ENCODE data around the gene DCHS2.

The DCHS2 gene

DNA sequence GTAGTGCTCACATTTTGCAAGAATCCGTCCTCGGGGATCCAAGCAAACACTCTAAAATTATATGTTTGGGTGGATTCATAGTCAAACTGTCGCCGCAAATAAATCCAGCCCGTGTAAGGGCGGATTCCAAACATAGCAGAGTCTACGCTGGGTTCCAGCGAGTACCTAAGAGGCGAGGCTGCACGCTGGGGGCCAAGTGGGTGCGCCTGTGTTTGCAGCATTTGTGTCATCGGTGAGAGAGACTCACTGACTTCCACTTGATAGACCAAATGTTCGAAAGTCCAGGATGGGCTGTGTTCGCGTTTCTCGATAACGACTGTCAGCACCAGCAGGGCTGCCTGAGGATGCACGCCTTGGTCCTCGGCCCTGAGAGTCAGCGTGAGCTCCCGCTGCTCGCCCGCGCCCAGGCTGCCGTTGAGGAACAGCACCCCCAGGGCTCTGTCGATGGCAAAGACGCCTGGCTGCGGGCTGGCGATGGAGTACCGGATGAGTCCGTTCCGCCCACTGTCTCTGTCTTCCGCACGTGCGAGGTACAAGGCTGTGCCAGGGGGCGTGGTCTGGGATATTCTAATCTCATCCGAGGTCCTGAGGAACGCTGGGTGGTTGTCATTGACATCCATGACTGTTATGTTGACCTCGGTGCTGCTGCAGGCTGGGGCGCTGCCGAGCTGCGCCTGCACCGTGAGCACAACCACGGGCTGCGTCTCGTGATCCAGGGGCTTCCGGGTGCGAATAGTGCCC, 158.7 kb downstream of the DCHS2 start:
- peak; percentile 54 for DNase-seq (ENCODE audit: low read depth)
- TF ChIP-seq, protein P1, sequence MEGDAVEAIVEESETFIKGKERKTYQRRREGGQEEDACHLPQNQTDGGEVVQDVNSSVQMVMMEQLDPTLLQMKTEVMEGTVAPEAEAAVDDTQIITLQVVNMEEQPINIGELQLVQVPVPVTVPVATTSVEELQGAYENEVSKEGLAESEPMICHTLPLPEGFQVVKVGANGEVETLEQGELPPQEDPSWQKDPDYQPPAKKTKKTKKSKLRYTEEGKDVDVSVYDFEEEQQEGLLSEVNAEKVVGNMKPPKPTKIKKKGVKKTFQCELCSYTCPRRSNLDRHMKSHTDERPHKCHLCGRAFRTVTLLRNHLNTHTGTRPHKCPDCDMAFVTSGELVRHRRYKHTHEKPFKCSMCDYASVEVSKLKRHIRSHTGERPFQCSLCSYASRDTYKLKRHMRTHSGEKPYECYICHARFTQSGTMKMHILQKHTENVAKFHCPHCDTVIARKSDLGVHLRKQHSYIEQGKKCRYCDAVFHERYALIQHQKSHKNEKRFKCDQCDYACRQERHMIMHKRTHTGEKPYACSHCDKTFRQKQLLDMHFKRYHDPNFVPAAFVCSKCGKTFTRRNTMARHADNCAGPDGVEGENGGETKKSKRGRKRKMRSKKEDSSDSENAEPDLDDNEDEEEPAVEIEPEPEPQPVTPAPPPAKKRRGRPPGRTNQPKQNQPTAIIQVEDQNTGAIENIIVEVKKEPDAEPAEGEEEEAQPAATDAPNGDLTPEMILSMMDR (IDR thresholded peaks at IDR 0.05; ENCODE audit: insufficient read depth, low read depth, low read length, missing control alignments): no peak
- peak overlapping the region; percentile 42 for H3K4me3 ChIP-seq (ENCODE audit: low read depth, low read length)

DNA sequence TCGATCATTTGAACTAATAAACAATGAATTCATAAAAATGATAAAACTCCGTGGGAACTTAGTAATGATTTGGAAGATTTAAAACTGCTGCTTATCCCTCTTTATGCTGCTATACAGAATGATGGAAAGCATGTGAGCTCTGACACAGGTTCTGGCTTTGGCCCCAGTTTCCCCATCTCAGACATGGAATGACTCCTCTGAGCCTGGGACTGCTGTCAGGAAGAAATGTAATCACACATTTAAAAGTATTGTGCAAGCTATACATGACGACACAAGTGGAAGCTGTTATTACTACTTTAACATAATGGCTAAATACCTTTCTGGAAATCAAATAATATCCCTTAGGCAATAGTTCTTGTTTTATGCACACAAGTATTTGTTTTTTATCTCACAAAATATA, 161.7 kb downstream of the DCHS2 start:
- no peak overlapping the region for H3K4me3 ChIP-seq (ENCODE audit: low read depth, low read length)
- no peak for DNase-seq (ENCODE audit: low read depth)
- TF ChIP-seq, protein P1 (IDR thresholded peaks at IDR 0.05; ENCODE audit: insufficient read depth, low read depth, low read length, missing control alignments): no peak

DNA sequence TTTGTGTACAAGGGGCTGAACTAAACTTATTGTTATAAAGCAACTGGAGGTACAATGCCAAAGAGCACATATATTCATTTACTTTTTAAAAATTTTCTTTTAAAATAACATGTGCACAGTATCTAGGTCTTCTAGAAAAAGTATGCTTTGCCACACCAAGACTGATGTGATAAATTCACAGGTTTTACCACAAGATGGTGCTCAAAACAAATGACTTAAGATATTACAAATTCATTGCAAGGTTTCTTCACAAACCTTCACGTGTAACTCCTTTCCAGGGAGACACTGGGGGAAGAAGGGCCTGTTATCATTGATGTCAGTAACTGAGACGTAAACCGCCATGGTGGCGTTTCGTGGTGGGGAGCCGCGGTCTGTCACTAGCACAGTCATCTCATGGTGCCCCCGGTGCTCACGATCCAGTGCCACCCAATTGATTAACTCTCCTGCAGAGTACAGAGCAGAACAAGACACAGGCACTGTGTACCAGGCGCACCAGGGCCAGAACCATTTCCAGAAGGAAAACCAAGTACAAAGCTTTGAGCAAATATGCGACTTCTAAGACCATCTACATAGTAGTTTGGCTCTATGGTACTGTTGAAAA, 162.2 kb downstream of the DCHS2 start:
- TF ChIP-seq, protein P1 (IDR thresholded peaks at IDR 0.05; ENCODE audit: insufficient read depth, low read depth, low read length, missing control alignments): peak; percentile 22
- DNase-seq (ENCODE audit: low read depth): peak; percentile 23
- H3K4me3 ChIP-seq (ENCODE audit: low read depth, low read length): no peak overlapping the region

DNA sequence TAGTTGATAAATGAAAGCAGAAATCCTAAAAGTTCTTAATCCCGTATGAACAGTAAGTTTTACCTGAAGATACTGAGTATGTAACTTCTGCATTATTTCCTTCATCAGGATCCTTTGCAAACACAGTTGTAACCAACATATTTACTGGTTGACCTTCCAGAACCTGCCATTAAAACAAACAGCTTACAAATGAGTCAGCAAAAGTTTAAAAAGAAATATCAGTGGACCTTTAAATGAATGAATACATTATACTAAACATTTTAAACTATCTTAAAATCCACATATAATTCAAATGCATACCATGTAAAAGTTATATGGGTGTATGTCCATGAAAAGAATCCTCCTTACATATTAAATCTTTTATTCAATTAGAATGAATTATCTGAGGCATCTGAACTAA, 163.6 kb downstream of the DCHS2 start:
- no peak for DNase-seq (ENCODE audit: low read depth)
- TF ChIP-seq, protein P1 (IDR thresholded peaks at IDR 0.05; ENCODE audit: insufficient read depth, low read depth, low read length, missing control alignments): no peak
- no peak overlapping the region for H3K4me3 ChIP-seq (ENCODE audit: low read depth, low read length)

DNA sequence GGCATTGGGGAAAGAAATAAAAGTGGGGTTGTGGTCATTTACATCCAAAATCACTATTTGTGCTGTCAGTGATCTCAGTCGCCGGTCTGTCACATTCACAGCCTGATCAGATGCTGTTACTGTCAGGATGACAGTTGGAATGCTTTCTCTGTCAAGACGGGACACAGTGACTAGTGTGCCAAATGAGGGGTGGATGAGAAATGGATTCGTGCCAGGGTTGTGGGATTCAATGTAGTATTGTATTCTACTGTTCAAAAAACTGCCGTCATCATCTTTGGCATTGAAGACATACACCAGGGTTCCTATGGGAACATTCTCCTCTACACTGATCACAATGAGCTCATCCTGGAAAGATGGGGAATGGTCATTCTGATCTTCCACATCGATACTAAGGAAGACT, 171.1 kb downstream of the DCHS2 start:
- TF ChIP-seq, protein P1 (IDR thresholded peaks at IDR 0.05; ENCODE audit: insufficient read depth, low read depth, low read length, missing control alignments): no peak
- no peak for DNase-seq (ENCODE audit: low read depth)
- no peak overlapping the region for H3K4me3 ChIP-seq (ENCODE audit: low read depth, low read length)

DNA sequence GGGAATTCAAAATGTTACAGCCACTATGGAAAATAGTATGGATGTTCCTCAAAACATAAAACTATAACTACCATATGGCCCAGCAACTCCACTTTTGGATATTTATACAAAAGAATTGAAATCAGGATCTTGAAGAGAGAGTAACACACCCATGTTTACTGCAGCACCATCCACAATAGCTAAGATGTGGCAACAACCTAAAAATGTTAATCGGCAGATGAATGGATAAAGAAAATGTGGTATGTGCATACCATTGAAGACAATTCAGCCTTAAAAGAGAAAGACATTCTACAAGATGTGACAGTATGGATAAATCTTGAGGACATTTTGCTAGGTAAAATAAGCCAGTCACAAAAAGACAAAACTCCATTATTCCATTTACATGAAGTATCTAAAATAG, 171.9 kb downstream of the DCHS2 start:
- no peak for DNase-seq (ENCODE audit: low read depth)
- TF ChIP-seq, protein P1 (IDR thresholded peaks at IDR 0.05; ENCODE audit: insufficient read depth, low read depth, low read length, missing control alignments): no peak
- H3K4me3 ChIP-seq (ENCODE audit: low read depth, low read length): no peak overlapping the region
